ENCODE measurements around the gene RGS17. TPM values are rescaled to one million over a fixed set of nuclear protein-coding genes. Genes with fewer than 3 reads are reported as not detected.

The RGS17 gene
- total RNA-seq, 3 donors from 2014 or later: 0.29 to 1.8 (median 0.66) TPM

DNA sequence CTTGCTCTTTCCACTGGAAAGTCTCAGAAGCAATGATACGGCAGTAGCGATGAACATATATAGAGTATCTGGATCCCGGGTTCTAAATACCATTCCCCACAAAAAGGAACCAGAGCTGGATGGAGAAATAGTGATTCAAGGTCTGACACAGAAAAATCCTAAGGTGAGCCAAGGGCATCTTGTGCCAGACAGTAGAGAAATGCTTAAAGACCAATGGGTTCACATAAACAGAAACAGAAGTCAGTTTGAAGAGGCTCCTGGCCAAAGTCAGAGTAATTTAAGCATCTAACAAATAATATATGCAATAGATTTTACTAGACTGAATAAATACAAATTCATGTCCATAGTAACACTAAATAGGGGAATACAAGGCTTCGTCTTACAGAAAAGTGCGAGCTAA is 54.7 kb downstream of the RGS17 start:
- H3K27ac ChIP-seq: no peak overlapping the region
- no peaks in the 10 kb centered on the region for H3K36me3 ChIP-seq
- H3K9me3 ChIP-seq: no peaks in the 10 kb centered on the region
- TF ChIP-seq, protein P1, sequence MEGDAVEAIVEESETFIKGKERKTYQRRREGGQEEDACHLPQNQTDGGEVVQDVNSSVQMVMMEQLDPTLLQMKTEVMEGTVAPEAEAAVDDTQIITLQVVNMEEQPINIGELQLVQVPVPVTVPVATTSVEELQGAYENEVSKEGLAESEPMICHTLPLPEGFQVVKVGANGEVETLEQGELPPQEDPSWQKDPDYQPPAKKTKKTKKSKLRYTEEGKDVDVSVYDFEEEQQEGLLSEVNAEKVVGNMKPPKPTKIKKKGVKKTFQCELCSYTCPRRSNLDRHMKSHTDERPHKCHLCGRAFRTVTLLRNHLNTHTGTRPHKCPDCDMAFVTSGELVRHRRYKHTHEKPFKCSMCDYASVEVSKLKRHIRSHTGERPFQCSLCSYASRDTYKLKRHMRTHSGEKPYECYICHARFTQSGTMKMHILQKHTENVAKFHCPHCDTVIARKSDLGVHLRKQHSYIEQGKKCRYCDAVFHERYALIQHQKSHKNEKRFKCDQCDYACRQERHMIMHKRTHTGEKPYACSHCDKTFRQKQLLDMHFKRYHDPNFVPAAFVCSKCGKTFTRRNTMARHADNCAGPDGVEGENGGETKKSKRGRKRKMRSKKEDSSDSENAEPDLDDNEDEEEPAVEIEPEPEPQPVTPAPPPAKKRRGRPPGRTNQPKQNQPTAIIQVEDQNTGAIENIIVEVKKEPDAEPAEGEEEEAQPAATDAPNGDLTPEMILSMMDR (IDR thresholded peaks at IDR 0.05): no peak
- no peak for TF ChIP-seq POLR2AphosphoS5 (IDR thresholded peaks at IDR 0.05)
- no peak for TF ChIP-seq POLR2A (IDR thresholded peaks at IDR 0.05)
- intact Hi-C loops (cut with DNase I; ENCODE audit: low total_unique reads): no loop called here
- no peak overlapping the region for H3K4me3 ChIP-seq
- no peak for DNase-seq (ENCODE audit: low spot score in 2 of 2)
- H3K27me3 ChIP-seq: no peaks in the 10 kb centered on the region
- no peaks in the 10 kb centered on the region for H3K4me1 ChIP-seq

DNA sequence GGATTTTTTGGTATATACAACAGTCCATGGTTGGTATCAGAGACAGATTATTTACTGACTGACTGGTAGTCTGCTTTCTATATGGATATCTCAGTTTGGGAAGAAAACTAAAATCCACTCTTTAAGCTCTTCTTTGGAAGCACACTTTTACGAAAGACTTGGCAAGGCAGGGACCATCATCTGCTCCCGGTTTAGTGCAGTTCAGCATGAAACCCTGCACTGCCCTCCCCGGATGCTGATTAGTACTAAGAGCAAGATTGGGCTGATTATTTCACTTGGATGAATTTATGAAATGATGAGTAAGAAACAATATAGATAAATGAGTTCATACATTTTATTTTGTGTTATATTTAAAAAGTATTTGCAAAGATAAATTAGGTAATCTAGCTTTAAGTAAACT is 56.3 kb downstream of the RGS17 start:
- H3K4me1 ChIP-seq: no peaks in the 10 kb centered on the region
- intact Hi-C loops (cut with DNase I; ENCODE audit: low total_unique reads): no loop called here
- no peak for TF ChIP-seq POLR2A (IDR thresholded peaks at IDR 0.05)
- TF ChIP-seq, protein P1 (IDR thresholded peaks at IDR 0.05): no peak
- no peak for TF ChIP-seq POLR2AphosphoS5 (IDR thresholded peaks at IDR 0.05)
- no peaks in the 10 kb centered on the region for H3K27me3 ChIP-seq
- H3K9me3 ChIP-seq: no peaks in the 10 kb centered on the region
- no peak overlapping the region for H3K4me3 ChIP-seq
- no peaks in the 10 kb centered on the region for H3K36me3 ChIP-seq
- no peak overlapping the region for H3K27ac ChIP-seq
- no peak for DNase-seq (ENCODE audit: low spot score in 2 of 2)

DNA sequence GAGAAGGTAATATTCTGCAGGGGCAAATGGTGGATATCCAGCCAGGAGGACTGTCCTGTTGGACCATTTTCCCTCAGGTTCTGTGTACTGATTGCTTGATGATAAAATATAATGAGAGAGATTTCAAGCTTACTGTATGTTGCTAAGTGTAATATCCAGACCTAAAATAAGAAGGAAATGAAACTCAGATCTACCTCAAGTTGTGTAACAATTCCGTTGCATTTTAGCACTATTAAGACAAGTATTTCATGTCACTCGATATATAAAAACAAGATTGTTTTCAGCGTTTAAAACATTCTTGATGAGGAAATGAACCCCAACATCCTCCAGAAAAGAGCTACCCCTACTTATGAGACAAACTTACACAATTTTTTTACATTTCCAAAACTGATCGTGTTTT is 57.2 kb downstream of the RGS17 start:
- H3K9me3 ChIP-seq: no peaks in the 10 kb centered on the region

DNA sequence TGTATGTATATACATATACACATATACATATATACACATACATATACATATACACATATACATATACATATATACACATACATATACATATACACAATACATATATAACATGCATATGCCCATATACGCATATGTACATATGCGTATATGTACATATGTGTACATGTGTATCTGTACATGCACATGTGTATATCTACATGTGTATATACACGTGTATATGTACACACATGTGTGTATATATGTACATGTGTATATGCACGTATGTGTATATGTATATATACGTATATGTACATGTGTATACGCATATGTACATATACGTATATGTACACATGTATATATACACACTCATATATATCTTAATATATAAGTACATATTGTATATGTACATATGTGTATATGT is 60.3 kb downstream of the RGS17 start:
- Histone ChIP-seq H3K36me3 (no peaks in the 10 kb centered on the region), H3K4me1 (no peaks in the 10 kb centered on the region), H3K4me3 (no peak overlapping the region), H3K27ac (no peak overlapping the region), H3K9me3 (peaks cover 8 to 9% of the 10 kb centered on the region in 2 donors), H3K27me3 (no peaks in the 10 kb centered on the region)
- DNase-seq (ENCODE audit: low spot score in 2 of 2): no peak
- TF ChIP-seq POLR2A (IDR thresholded peaks at IDR 0.05): no peak
- TF ChIP-seq, protein P1 (IDR thresholded peaks at IDR 0.05): no peak
- no peak for TF ChIP-seq POLR2AphosphoS5 (IDR thresholded peaks at IDR 0.05)
- intact Hi-C loops (cut with DNase I; ENCODE audit: low total_unique reads): no loop called here

More for the DNA sequence above, 57.2 kb downstream of the RGS17 start:
- TF ChIP-seq POLR2A (IDR thresholded peaks at IDR 0.05) (no peak), POLR2AphosphoS5 (IDR thresholded peaks at IDR 0.05) (no peak)
- TF ChIP-seq, protein P1 (IDR thresholded peaks at IDR 0.05): no peak
- Histone ChIP-seq H3K27ac (no peak overlapping the region), H3K36me3 (no peaks in the 10 kb centered on the region), H3K4me3 (no peak overlapping the region), H3K4me1 (no peaks in the 10 kb centered on the region), H3K27me3 (no peaks in the 10 kb centered on the region)
- DNase-seq (ENCODE audit: low spot score in 2 of 2): no peak
- intact Hi-C loops (cut with DNase I; ENCODE audit: low total_unique reads): no loop called here

DNA sequence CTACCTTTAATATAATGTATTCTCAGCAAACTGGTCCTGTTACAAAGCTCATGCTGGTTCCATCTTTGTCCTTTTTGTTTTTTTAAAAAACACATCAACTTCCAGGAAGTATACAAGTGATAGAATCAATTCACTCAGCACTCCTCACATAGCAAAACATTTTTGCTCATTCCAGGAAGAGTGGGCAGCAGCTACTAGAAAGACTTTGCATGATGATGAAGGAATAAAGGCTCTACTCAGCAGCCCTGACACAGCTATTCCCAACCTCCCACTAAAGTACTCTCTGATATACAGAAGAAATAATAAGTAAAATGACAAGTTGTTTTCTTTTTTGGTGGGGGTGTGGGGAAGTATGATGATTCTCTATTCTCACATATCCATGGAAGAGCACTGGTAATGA is 61.2 kb downstream of the RGS17 start:
- no peak for DNase-seq (ENCODE audit: low spot score in 2 of 2)
- Histone ChIP-seq H3K27me3 (no peaks in the 10 kb centered on the region), H3K9me3 (peaks cover 8 to 9% of the 10 kb centered on the region in 2 donors), H3K4me1 (no peaks in the 10 kb centered on the region), H3K4me3 (no peak overlapping the region), H3K36me3 (no peaks in the 10 kb centered on the region), H3K27ac (no peak overlapping the region)
- intact Hi-C loops (cut with DNase I; ENCODE audit: low total_unique reads): no loop called here
- TF ChIP-seq POLR2AphosphoS5 (IDR thresholded peaks at IDR 0.05) (no peak), POLR2A (IDR thresholded peaks at IDR 0.05) (no peak)
- TF ChIP-seq, protein P1 (IDR thresholded peaks at IDR 0.05): no peak

All from breast epithelium (tissue), 4 donors.